Measurements from ENCODE around the gene TGFA.

DNA sequence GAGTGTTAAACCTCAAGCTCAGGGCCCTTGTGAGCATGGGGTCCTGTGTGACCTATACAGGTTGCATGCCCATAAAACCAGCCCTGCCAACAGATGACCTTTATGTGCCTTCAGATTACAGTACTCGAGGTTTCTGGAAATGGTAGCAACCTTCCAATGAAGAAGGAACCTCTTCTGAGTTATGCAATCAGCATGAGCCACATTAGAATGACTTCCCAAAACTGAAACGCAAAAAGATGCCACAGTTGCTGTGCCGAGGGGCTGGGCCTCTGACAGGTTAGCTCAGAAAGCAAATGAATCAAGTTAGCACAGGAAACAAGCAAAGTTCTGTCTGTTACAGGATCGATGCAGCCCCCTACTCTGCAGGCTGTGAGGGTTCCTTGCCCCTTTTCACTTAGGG is 37.7 kb downstream of the TGFA start:
- TF ChIP-seq, protein P1, sequence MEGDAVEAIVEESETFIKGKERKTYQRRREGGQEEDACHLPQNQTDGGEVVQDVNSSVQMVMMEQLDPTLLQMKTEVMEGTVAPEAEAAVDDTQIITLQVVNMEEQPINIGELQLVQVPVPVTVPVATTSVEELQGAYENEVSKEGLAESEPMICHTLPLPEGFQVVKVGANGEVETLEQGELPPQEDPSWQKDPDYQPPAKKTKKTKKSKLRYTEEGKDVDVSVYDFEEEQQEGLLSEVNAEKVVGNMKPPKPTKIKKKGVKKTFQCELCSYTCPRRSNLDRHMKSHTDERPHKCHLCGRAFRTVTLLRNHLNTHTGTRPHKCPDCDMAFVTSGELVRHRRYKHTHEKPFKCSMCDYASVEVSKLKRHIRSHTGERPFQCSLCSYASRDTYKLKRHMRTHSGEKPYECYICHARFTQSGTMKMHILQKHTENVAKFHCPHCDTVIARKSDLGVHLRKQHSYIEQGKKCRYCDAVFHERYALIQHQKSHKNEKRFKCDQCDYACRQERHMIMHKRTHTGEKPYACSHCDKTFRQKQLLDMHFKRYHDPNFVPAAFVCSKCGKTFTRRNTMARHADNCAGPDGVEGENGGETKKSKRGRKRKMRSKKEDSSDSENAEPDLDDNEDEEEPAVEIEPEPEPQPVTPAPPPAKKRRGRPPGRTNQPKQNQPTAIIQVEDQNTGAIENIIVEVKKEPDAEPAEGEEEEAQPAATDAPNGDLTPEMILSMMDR (IDR thresholded peaks at IDR 0.05): no peak
- TF ChIP-seq PHF8 (IDR thresholded peaks at IDR 0.05; ENCODE audit: borderline replicate concordance, low read depth): no peak
- TF ChIP-seq, protein P2, sequence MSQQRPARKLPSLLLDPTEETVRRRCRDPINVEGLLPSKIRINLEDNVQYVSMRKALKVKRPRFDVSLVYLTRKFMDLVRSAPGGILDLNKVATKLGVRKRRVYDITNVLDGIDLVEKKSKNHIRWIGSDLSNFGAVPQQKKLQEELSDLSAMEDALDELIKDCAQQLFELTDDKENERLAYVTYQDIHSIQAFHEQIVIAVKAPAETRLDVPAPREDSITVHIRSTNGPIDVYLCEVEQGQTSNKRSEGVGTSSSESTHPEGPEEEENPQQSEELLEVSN (IDR thresholded peaks at IDR 0.05; ENCODE audit: borderline replicate concordance, low read depth): no peak
- TF ChIP-seq, protein P3, sequence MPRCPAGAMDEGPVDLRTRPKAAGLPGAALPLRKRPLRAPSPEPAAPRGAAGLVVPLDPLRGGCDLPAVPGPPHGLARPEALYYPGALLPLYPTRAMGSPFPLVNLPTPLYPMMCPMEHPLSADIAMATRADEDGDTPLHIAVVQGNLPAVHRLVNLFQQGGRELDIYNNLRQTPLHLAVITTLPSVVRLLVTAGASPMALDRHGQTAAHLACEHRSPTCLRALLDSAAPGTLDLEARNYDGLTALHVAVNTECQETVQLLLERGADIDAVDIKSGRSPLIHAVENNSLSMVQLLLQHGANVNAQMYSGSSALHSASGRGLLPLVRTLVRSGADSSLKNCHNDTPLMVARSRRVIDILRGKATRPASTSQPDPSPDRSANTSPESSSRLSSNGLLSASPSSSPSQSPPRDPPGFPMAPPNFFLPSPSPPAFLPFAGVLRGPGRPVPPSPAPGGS (IDR thresholded peaks at IDR 0.05): no peak
- no peak for TF ChIP-seq MAZ (IDR thresholded peaks at IDR 0.05; ENCODE audit: borderline replicate concordance, low read depth, low read length)
- TF ChIP-seq, protein P4, sequence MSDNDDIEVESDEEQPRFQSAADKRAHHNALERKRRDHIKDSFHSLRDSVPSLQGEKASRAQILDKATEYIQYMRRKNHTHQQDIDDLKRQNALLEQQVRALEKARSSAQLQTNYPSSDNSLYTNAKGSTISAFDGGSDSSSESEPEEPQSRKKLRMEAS (IDR thresholded peaks at IDR 0.05): no peak
- no peak for TF ChIP-seq SREBF2 (IDR thresholded peaks at IDR 0.05)
- no peak for TF ChIP-seq EP300 (IDR thresholded peaks at IDR 0.05)
- no peak for TF ChIP-seq JUNB (IDR thresholded peaks at IDR 0.05)
- no peak for TF ChIP-seq POLR2A (IDR thresholded peaks at IDR 0.05; ENCODE audit: low read length)
- TF ChIP-seq, protein P5, sequence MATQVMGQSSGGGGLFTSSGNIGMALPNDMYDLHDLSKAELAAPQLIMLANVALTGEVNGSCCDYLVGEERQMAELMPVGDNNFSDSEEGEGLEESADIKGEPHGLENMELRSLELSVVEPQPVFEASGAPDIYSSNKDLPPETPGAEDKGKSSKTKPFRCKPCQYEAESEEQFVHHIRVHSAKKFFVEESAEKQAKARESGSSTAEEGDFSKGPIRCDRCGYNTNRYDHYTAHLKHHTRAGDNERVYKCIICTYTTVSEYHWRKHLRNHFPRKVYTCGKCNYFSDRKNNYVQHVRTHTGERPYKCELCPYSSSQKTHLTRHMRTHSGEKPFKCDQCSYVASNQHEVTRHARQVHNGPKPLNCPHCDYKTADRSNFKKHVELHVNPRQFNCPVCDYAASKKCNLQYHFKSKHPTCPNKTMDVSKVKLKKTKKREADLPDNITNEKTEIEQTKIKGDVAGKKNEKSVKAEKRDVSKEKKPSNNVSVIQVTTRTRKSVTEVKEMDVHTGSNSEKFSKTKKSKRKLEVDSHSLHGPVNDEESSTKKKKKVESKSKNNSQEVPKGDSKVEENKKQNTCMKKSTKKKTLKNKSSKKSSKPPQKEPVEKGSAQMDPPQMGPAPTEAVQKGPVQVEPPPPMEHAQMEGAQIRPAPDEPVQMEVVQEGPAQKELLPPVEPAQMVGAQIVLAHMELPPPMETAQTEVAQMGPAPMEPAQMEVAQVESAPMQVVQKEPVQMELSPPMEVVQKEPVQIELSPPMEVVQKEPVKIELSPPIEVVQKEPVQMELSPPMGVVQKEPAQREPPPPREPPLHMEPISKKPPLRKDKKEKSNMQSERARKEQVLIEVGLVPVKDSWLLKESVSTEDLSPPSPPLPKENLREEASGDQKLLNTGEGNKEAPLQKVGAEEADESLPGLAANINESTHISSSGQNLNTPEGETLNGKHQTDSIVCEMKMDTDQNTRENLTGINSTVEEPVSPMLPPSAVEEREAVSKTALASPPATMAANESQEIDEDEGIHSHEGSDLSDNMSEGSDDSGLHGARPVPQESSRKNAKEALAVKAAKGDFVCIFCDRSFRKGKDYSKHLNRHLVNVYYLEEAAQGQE (IDR thresholded peaks at IDR 0.05): no peak
